ENCODE data around the gene MEOX1.

MEOX1 gene

DNA sequence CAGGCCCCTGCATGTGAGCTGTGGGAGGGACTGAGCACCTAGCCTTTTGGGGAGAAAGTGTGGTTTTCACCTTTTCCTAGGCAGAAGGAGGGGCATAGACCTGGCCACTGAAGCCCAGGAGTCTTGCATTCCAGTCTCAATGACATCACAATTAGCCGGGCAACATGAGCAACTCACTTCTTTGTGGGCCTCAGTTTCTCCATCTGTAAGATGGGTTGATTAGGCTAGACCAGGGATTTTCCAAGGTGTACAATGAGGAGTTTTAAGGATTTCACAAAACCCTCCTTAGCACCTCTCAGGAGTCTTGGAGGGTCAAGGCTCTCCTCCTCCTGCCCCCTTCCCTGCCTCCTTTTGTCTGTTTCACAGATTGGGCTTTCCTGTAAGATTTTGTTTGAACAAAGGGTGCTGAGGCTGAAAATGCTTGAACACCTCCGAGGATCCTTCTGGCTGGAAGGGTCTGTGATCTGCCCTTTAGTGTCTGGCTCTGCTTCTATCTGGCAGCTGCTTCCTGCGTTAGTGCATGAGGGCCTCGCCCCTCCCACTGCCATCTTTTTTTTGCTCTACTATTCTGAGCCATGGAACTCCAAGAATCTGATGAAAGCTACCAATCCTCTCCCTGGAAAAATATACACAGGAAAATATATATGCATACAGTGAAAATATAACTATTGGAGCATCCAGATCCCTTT is 63.2 kb downstream of the MEOX1 start:
- no peak overlapping the region for H3K27ac ChIP-seq (ENCODE audit: insufficient read depth, low read length, poor library complexity, severe bottlenecking)
- H3K27me3 ChIP-seq (replicated peaks; ENCODE audit: control insufficient read depth, insufficient read depth, low read length, poor library complexity, severe bottlenecking) = no peaks in the 10 kb centered on the region
- H3K4me1 ChIP-seq (ENCODE audit: control insufficient read depth, insufficient read depth, low read length, poor library complexity, severe bottlenecking) = no peaks in the 10 kb centered on the region
- H3K4me3 ChIP-seq (ENCODE audit: insufficient read depth, low read depth, low read length, poor library complexity, severe bottlenecking) = no peak overlapping the region
- no peaks in the 10 kb centered on the region for H3K9me3 ChIP-seq (ENCODE audit: control insufficient read depth, low read length)
- DNase-seq = no peak
- no peaks in the 10 kb centered on the region for H3K36me3 ChIP-seq (ENCODE audit: control insufficient read depth, insufficient read depth, low read length)

DNA sequence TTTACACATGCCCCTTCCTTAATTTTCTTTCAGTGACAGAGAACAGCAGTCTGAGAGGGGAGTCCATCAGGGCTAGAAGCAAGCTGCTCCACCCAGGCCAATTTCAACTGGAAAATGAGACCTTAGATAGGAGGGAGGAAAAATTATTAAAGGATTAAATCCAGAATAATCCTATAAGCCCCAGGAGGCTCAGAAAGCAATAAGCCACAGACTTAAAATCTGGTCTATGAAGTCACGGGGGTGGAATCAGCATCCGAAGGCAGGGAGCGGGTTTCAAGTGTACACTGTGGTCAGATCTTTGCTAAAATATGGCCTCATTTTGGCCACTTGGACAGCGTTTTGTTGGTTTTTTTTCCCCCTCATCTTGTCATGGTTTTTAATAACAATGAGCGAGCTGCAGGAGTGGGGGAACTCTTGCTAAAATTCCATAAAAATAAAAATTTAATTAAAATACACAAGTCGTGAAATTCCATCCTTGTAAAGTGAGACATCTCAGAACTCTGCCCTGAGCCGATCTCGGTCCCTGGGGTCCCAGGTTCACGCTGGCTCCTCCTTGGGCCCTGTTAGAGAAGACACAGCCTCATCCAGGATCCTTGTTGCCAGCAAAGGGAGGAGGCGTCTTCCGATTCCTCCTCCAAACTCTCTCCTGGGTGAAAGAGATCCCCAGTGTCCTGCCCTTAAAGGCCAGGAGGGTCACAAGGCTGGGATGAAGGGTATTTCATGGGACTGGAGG is 63.9 kb downstream of the MEOX1 start:
- Histone ChIP-seq H3K36me3 (ENCODE audit: control insufficient read depth, insufficient read depth, low read length) (no peaks in the 10 kb centered on the region), H3K9me3 (ENCODE audit: control insufficient read depth, low read length) (no peaks in the 10 kb centered on the region), H3K4me1 (ENCODE audit: control insufficient read depth, insufficient read depth, low read length, poor library complexity, severe bottlenecking) (no peaks in the 10 kb centered on the region), H3K27me3 (replicated peaks; ENCODE audit: control insufficient read depth, insufficient read depth, low read length, poor library complexity, severe bottlenecking) (no peaks in the 10 kb centered on the region), H3K27ac (ENCODE audit: insufficient read depth, low read length, poor library complexity, severe bottlenecking) (no peak overlapping the region), H3K4me3 (ENCODE audit: insufficient read depth, low read depth, low read length, poor library complexity, severe bottlenecking) (no peak overlapping the region)
- DNase-seq = no peak

GRCh38 chr17:43595466-43595865 is 66.3 kb downstream of the MEOX1 start:
- no peaks in the 10 kb centered on the region for H3K9me3 ChIP-seq (ENCODE audit: control insufficient read depth, low read length)
- no peaks in the 10 kb centered on the region for H3K27me3 ChIP-seq (replicated peaks; ENCODE audit: control insufficient read depth, insufficient read depth, low read length, poor library complexity, severe bottlenecking)
- DNase-seq = no peak
- H3K36me3 ChIP-seq (ENCODE audit: control insufficient read depth, insufficient read depth, low read length) = no peaks in the 10 kb centered on the region
- no peak overlapping the region for H3K27ac ChIP-seq (ENCODE audit: insufficient read depth, low read length, poor library complexity, severe bottlenecking)
- no peak overlapping the region for H3K4me3 ChIP-seq (ENCODE audit: insufficient read depth, low read depth, low read length, poor library complexity, severe bottlenecking)
- H3K4me1 ChIP-seq (ENCODE audit: control insufficient read depth, insufficient read depth, low read length, poor library complexity, severe bottlenecking) = no peaks in the 10 kb centered on the region

GRCh38 chr17:43591779-43592562 is 69.8 kb downstream of the MEOX1 start:
- no peaks in the 10 kb centered on the region for H3K9me3 ChIP-seq (ENCODE audit: control insufficient read depth, low read length)
- no peaks in the 10 kb centered on the region for H3K27me3 ChIP-seq (replicated peaks; ENCODE audit: control insufficient read depth, insufficient read depth, low read length, poor library complexity, severe bottlenecking)
- DNase-seq = no peak
- H3K4me3 ChIP-seq (ENCODE audit: insufficient read depth, low read depth, low read length, poor library complexity, severe bottlenecking) = no peak overlapping the region
- no peak overlapping the region for H3K27ac ChIP-seq (ENCODE audit: insufficient read depth, low read length, poor library complexity, severe bottlenecking)
- H3K36me3 ChIP-seq (ENCODE audit: control insufficient read depth, insufficient read depth, low read length) = no peaks in the 10 kb centered on the region
- no peaks in the 10 kb centered on the region for H3K4me1 ChIP-seq (ENCODE audit: control insufficient read depth, insufficient read depth, low read length, poor library complexity, severe bottlenecking)

DNA sequence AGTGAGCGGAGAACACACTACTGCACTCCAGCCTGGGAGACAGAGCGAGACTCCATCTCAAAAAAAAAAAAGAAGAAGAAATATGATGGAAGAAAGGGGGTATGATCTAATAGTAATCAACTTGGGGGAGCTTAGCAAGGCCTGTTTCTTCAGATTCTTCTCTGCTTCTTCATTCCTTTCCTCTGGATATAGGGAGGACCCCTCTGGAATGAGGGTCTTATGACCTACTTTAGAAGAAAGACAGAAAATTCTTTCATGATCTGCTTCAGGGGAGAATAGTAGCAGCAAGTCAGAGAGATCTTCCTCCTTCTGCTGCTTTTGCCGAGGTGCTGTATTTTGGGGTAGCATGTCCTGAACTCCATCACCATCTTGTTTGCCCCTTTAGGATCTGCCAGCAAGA is 70.7 kb downstream of the MEOX1 start:
- Histone ChIP-seq H3K4me3 (ENCODE audit: insufficient read depth, low read depth, low read length, poor library complexity, severe bottlenecking) (no peak overlapping the region), H3K4me1 (ENCODE audit: control insufficient read depth, insufficient read depth, low read length, poor library complexity, severe bottlenecking) (no peaks in the 10 kb centered on the region), H3K9me3 (ENCODE audit: control insufficient read depth, low read length) (no peaks in the 10 kb centered on the region), H3K27me3 (replicated peaks; ENCODE audit: control insufficient read depth, insufficient read depth, low read length, poor library complexity, severe bottlenecking) (no peaks in the 10 kb centered on the region), H3K36me3 (ENCODE audit: control insufficient read depth, insufficient read depth, low read length) (no peaks in the 10 kb centered on the region), H3K27ac (ENCODE audit: insufficient read depth, low read length, poor library complexity, severe bottlenecking) (no peak overlapping the region)
- no peak for DNase-seq
